Measurements from ENCODE around the gene DEF6.
"Not testable (repeated sequence)": the region's sequence is repeated elsewhere in the genome, so short reads cannot be mapped to it uniquely, and the experiment has no call there.

The DEF6 gene

GRCh38 chr6:35302604-35303241 is 5.1 kb downstream of the DEF6 start:
- Histone ChIP-seq H3K9ac (ENCODE audit: low read depth, low read length, poor library complexity) (no peak overlapping the region), H3K4me1 (ENCODE audit: control insufficient read depth in 2 of 2, insufficient read depth in 1 of 2, low read depth in 1 of 2, low read length in 2 of 2) (peaks cover 6 to 8% of the 10 kb centered on the region in 2 donors), H2BK5ac (ENCODE audit: low read length) (no peak overlapping the region), H3K36me3 (replicated peaks in 1 of 2; ENCODE audit: control insufficient read depth in 2 of 2, insufficient read depth in 2 of 2, low read length in 2 of 2) (peaks cover 0 to 5% of the 10 kb centered on the region in 2 donors), H3K4ac (ENCODE audit: low read length) (no peak overlapping the region), H2AK5ac (ENCODE audit: low read depth, low read length) (no peak overlapping the region), H4K8ac (ENCODE audit: low read depth, low read length) (no peak overlapping the region), H3K79me1 (ENCODE audit: low read depth, low read length) (no peaks in the 10 kb centered on the region), H3K27ac (replicated peaks; ENCODE audit: low read length) (no peak overlapping the region), H3K4me3 (ENCODE audit: low read length in 2 of 2) (no peak overlapping the region), H3K27me3 (ENCODE audit: control insufficient read depth in 3 of 3, insufficient read depth in 3 of 3, low read depth in 1 of 3, low read length in 3 of 3) (no peaks in the 10 kb centered on the region), H2AFZ (ENCODE audit: low read length) (peak overlapping the region; percentile 90), H2BK120ac (ENCODE audit: low read depth, low read length) (no peak overlapping the region), H3K18ac (ENCODE audit: low read length) (no peak overlapping the region), H3K4me2 (ENCODE audit: insufficient read depth, low read length, poor library complexity, severe bottlenecking) (no peak overlapping the region), H4K91ac (ENCODE audit: low read depth, low read length, poor library complexity) (no peak overlapping the region), H3K14ac (ENCODE audit: low read length) (no peak overlapping the region), H2BK15ac (ENCODE audit: low read length) (no peak overlapping the region), H2BK12ac (ENCODE audit: low read length) (no peak overlapping the region), H3K9me3 (replicated peaks in 1 of 2; ENCODE audit: control insufficient read depth in 2 of 2, insufficient read depth in 1 of 2, low read depth in 1 of 2, low read length in 2 of 2) (no peaks in the 10 kb centered on the region), H3K23ac (ENCODE audit: low read depth, low read length, poor library complexity) (no peak overlapping the region)
- no CpG with 5 or more reads among the region's 6 CpGs for WGBS, 2 donors (ENCODE audit: extremely low coverage in 2 of 2, insufficient read length in 2 of 2, insufficient replicate concordance in 1 of 2)
- DNase-seq (ENCODE audit: low spot score), result no peak

- Histone ChIP-seq H3K23ac (ENCODE audit: low read depth, low read length, poor library complexity) (no peak overlapping the region), H2AK5ac (ENCODE audit: low read depth, low read length) (no peak overlapping the region)
- WGBS, 2 donors (ENCODE audit: extremely low coverage in 2 of 2, insufficient read length in 2 of 2, insufficient replicate concordance in 1 of 2), result no CpG with 5 or more reads among the region's 1 CpG
These were observed 6.7 kb downstream of the DEF6 start for GRCh38 chr6:35304299-35304698.

GRCh38 chr6:35305117-35305516 is 7.5 kb downstream of the DEF6 start:
- Histone ChIP-seq H3K23ac (ENCODE audit: low read depth, low read length, poor library complexity) (no peak overlapping the region), H3K79me1 (ENCODE audit: low read depth, low read length) (no peaks in the 10 kb centered on the region), H3K27ac (replicated peaks; ENCODE audit: low read length) (no peak overlapping the region), H4K8ac (ENCODE audit: low read depth, low read length) (no peak overlapping the region), H2BK15ac (ENCODE audit: low read length) (no peak overlapping the region), H2BK5ac (ENCODE audit: low read length) (no peak overlapping the region), H3K9ac (ENCODE audit: low read depth, low read length, poor library complexity) (no peak overlapping the region), H3K4ac (ENCODE audit: low read length) (no peak overlapping the region), H2AK5ac (ENCODE audit: low read depth, low read length) (no peak overlapping the region), H4K91ac (ENCODE audit: low read depth, low read length, poor library complexity) (no peak overlapping the region), H3K36me3 (replicated peaks in 1 of 2; ENCODE audit: control insufficient read depth in 2 of 2, insufficient read depth in 2 of 2, low read length in 2 of 2) (no peaks in the 10 kb centered on the region), H3K14ac (ENCODE audit: low read length) (no peak overlapping the region), H2AFZ (ENCODE audit: low read length) (no peak overlapping the region), H2BK12ac (ENCODE audit: low read length) (no peak overlapping the region), H2BK120ac (ENCODE audit: low read depth, low read length) (no peak overlapping the region), H3K4me2 (ENCODE audit: insufficient read depth, low read length, poor library complexity, severe bottlenecking) (no peak overlapping the region), H3K18ac (ENCODE audit: low read length) (no peak overlapping the region), H3K27me3 (ENCODE audit: control insufficient read depth in 3 of 3, insufficient read depth in 3 of 3, low read depth in 1 of 3, low read length in 3 of 3) (peaks cover 0 to under 1% (median 0%) of the 10 kb centered on the region in 3 experiments), H3K4me1 (ENCODE audit: control insufficient read depth in 2 of 2, insufficient read depth in 1 of 2, low read depth in 1 of 2, low read length in 2 of 2) (peaks cover 4 to 8% of the 10 kb centered on the region in 2 donors), H3K9me3 (replicated peaks in 1 of 2; ENCODE audit: control insufficient read depth in 2 of 2, insufficient read depth in 1 of 2, low read depth in 1 of 2, low read length in 2 of 2) (no peaks in the 10 kb centered on the region), H3K4me3 (ENCODE audit: low read length in 2 of 2) (no peak overlapping the region)
- WGBS, 2 donors (ENCODE audit: extremely low coverage in 2 of 2, insufficient read length in 2 of 2, insufficient replicate concordance in 1 of 2), result no CpG with 5 or more reads among the region's 8 CpGs
- DNase-seq (ENCODE audit: low spot score), result no peak

More at GRCh38 chr6:35304299-35304698, 6.7 kb downstream of the DEF6 start:
- Histone ChIP-seq H4K91ac (ENCODE audit: low read depth, low read length, poor library complexity) (no peak overlapping the region), H2BK15ac (ENCODE audit: low read length) (no peak overlapping the region), H3K36me3 (replicated peaks in 1 of 2; ENCODE audit: control insufficient read depth in 2 of 2, insufficient read depth in 2 of 2, low read length in 2 of 2) (no peaks in the 10 kb centered on the region), H3K27me3 (ENCODE audit: control insufficient read depth in 3 of 3, insufficient read depth in 3 of 3, low read depth in 1 of 3, low read length in 3 of 3) (no peaks in the 10 kb centered on the region), H3K9ac (ENCODE audit: low read depth, low read length, poor library complexity) (no peak overlapping the region), H4K8ac (ENCODE audit: low read depth, low read length) (no peak overlapping the region), H3K9me3 (replicated peaks in 1 of 2; ENCODE audit: control insufficient read depth in 2 of 2, insufficient read depth in 1 of 2, low read depth in 1 of 2, low read length in 2 of 2) (no peaks in the 10 kb centered on the region), H3K4me1 (ENCODE audit: control insufficient read depth in 2 of 2, insufficient read depth in 1 of 2, low read depth in 1 of 2, low read length in 2 of 2) (peaks cover 2 to 8% of the 10 kb centered on the region in 2 donors), H3K4me3 (ENCODE audit: low read length in 2 of 2) (no peak overlapping the region), H2BK120ac (ENCODE audit: low read depth, low read length) (no peak overlapping the region), H3K18ac (ENCODE audit: low read length) (no peak overlapping the region), H3K27ac (replicated peaks; ENCODE audit: low read length) (no peak overlapping the region), H2BK5ac (ENCODE audit: low read length) (no peak overlapping the region), H2AFZ (ENCODE audit: low read length) (no peak overlapping the region), H3K79me1 (ENCODE audit: low read depth, low read length) (no peaks in the 10 kb centered on the region), H3K14ac (ENCODE audit: low read length) (no peak overlapping the region), H3K4me2 (ENCODE audit: insufficient read depth, low read length, poor library complexity, severe bottlenecking) (no peak overlapping the region), H2BK12ac (ENCODE audit: low read length) (no peak overlapping the region), H3K4ac (ENCODE audit: low read length) (no peak overlapping the region)
- DNase-seq (ENCODE audit: low spot score), result no peak

GRCh38 chr6:35307138-35307537 is 9.5 kb downstream of the DEF6 start:
- H3K18ac ChIP-seq (ENCODE audit: low read length); H2AK5ac ChIP-seq (ENCODE audit: low read depth, low read length); H2BK5ac ChIP-seq (ENCODE audit: low read length); H4K91ac ChIP-seq (ENCODE audit: low read depth, low read length, poor library complexity); H3K4me3 ChIP-seq (ENCODE audit: low read length in 2 of 2); H3K9me3 ChIP-seq (replicated peaks in 1 of 2; ENCODE audit: control insufficient read depth in 2 of 2, insufficient read depth in 1 of 2, low read depth in 1 of 2, low read length in 2 of 2); H3K4ac ChIP-seq (ENCODE audit: low read length); H2BK12ac ChIP-seq (ENCODE audit: low read length); H2AFZ ChIP-seq (ENCODE audit: low read length); H3K79me1 ChIP-seq (ENCODE audit: low read depth, low read length); H3K23ac ChIP-seq (ENCODE audit: low read depth, low read length, poor library complexity); H2BK15ac ChIP-seq (ENCODE audit: low read length); H3K27ac ChIP-seq (replicated peaks; ENCODE audit: low read length); H4K8ac ChIP-seq (ENCODE audit: low read depth, low read length); H3K36me3 ChIP-seq (replicated peaks in 1 of 2; ENCODE audit: control insufficient read depth in 2 of 2, insufficient read depth in 2 of 2, low read length in 2 of 2); H3K9ac ChIP-seq (ENCODE audit: low read depth, low read length, poor library complexity); H3K4me1 ChIP-seq (ENCODE audit: control insufficient read depth in 2 of 2, insufficient read depth in 1 of 2, low read depth in 1 of 2, low read length in 2 of 2); DNase-seq (ENCODE audit: low spot score); H3K4me2 ChIP-seq (ENCODE audit: insufficient read depth, low read length, poor library complexity, severe bottlenecking); H2BK120ac ChIP-seq (ENCODE audit: low read depth, low read length); H3K14ac ChIP-seq (ENCODE audit: low read length): not testable (repeated sequence)
- peaks cover 0 to 17% (median 0%) of the 10 kb centered on the region in 3 experiments for H3K27me3 ChIP-seq (ENCODE audit: control insufficient read depth in 3 of 3, insufficient read depth in 3 of 3, low read depth in 1 of 3, low read length in 3 of 3)
- WGBS, 2 donors (ENCODE audit: extremely low coverage in 2 of 2, insufficient read length in 2 of 2, insufficient replicate concordance in 1 of 2), result no CpG with 5 or more reads among the region's 15 CpGs
